Activated CD4-positive, alpha-beta T cell treated with anti-CD3 and anti-CD28 coated beads, Interleukin-2, amount 50 U/mL, for 48 hours (primary cell): ENCODE measurements around the gene LBX1.
A peak's percentile ranks its signal among the peaks of the same experiment; 100 is the strongest.

Experiments used
- DNase-seq, 2 experiments: peaks; one replicate each; pipeline ENCODE4 v3.0.0-alpha.2; 2020

The LBX1 gene

GRCh38 chr10:101241840-101242707 lies 12.8 kb upstream of the LBX1 start:
- DNase-seq = no peak

DNA sequence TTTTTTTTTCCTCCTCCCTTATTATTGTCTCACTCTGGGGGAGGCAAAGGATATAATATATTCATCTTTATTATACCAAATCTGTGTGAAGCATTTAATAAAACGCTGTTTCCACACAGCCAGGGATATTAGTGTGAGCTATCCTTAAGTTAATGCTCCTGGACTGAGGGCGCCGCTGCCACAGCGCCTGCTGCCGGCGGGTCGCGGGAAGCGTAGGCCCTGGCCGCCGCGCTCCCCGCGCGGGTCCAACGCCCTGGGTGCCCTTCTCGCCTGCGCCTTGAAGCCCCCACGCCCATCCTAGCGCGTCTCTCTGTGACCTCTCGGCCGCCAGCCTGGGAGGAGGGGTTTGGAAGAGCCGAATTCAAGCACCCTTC lies 9.5 kb upstream of the LBX1 start:
- DNase-seq = peak in 1 of 2 experiments; percentile 47

GRCh38 chr10:101237982-101238731 lies 8.9 kb upstream of the LBX1 start:
- no peak for DNase-seq

DNA sequence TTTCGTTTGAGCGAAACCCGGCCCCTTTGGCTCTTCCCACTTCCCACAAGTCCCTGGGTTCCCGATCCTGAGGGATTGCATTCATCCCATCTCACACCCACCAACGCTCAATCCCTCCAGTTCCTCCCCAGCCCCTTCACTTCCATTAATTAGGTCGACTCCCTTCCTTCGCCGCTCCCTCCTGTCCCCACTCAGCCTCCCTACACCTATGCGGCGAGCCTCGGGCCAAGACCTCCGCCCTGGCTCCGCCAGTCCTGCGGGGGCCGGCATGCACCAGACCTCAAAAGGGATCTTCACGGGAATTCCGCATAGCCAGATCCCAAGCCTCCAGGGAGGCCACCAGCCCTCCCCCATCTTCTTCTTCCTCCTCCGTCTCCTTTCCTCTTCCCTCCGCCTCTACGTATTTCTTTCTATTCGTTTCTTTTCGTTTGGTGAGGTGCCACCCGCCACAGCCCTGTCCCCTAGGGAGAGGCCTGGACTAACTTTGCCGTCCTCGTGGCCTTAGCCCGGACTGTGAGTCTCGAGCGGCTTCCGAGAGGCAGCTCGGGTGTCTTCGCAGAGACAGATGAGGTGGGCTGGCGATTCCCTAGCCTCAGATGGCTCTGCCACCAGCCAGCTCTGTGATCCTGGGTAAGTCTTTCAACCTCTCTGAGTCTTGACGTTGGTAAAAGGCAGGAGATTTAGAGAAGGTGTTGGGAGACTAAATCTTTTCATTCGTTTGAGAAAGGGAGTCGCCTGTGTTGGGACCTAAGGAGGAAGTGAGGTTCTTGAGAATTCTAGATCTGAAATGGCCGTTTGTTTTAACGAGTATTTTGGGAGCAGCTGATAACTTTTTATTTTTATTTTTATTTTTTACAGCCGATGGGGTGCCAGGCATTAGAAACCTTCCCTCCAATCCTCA lies 8.1 kb upstream of the LBX1 start:
- no peak for DNase-seq

DNA sequence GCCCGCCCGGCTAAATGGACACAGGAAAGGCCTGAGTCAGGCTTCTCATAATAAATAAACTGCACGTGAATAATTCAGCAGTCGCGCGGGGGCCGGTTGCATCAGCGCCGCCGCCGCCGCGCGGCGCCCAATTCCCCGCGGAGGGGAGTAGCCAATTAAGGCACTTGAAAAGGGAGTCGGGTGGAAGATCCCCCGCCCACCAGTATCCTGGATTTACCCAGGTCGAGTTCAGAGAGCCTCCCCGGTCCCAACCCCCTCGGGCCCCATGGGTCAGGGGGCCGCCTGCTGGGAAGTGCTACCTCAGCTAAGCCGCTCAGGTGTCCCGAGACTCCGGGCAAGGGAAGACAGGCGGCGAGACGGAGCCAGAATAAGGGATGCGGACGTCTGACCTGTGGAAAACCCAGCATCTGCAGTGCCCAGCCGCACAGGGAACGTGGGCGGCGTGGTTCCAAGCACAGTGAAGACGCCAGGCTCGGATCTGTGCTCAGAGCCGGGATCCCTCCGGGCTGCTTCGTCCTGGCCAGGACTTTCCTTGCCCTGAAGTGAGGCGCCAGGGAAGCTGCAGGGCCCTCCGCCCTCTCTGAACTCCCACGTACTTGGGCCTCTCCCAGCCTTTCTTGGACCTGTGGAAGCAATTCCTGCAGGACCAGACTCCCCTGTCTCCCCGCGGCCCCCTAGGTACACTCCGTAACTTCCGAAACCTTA lies 7.3 kb upstream of the LBX1 start:
- DNase-seq = no peak

- no peak for DNase-seq
Measured at GRCh38 chr10:101235766-101236165, 6.5 kb upstream of the LBX1 start.

DNA sequence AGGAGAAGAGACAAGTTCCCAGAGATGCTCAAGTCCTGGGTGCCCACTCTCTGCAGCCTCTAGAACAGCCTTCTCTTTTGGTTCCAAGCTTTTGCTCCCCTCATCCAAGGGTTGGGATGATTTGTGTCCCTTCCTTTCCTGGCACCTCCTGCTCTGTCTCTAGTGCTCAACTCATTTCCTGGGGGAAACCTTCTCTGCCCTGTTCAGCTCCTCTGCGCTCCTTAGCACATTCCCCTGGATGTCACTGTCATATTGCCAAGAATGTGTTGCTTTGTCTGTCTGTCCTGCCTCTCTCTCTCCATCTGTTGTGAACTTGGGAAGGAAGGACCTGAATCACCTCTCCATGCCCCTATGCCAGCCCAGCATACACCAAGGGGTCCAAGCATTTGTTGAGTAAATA lies 5.1 kb upstream of the LBX1 start:
- DNase-seq = no peak

- DNase-seq = no peak
Measured at GRCh38 chr10:101233863-101234262, 4.6 kb upstream of the LBX1 start.

- DNase-seq = no peak
Measured at GRCh38 chr10:101233443-101233842, 4.2 kb upstream of the LBX1 start.

GRCh38 chr10:101231912-101232689 lies 2.8 kb upstream of the LBX1 start:
- DNase-seq = no peak

- DNase-seq = no peak
Measured at GRCh38 chr10:101231092-101231491, 1.8 kb upstream of the LBX1 start.

GRCh38 chr10:101230183-101230917 lies 1.1 kb upstream of the LBX1 start:
- no peak for DNase-seq

DNA sequence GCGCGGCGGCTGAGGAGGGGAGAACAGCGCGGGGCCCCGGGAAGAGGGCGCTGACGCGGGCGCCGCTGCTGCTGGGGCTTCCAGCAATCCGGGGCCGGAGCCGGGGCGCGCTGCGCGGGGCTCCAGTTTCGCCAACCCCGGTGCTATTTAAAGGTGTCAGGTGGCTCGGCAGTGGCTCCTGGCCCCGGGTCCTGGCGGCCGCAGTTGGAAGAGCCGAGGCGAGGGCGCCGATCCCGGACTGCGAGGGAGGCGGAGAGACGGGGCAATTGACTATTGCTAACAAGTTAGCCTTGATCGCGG lies 347 bp downstream of the LBX1 start:
- DNase-seq = no peak

DNA sequence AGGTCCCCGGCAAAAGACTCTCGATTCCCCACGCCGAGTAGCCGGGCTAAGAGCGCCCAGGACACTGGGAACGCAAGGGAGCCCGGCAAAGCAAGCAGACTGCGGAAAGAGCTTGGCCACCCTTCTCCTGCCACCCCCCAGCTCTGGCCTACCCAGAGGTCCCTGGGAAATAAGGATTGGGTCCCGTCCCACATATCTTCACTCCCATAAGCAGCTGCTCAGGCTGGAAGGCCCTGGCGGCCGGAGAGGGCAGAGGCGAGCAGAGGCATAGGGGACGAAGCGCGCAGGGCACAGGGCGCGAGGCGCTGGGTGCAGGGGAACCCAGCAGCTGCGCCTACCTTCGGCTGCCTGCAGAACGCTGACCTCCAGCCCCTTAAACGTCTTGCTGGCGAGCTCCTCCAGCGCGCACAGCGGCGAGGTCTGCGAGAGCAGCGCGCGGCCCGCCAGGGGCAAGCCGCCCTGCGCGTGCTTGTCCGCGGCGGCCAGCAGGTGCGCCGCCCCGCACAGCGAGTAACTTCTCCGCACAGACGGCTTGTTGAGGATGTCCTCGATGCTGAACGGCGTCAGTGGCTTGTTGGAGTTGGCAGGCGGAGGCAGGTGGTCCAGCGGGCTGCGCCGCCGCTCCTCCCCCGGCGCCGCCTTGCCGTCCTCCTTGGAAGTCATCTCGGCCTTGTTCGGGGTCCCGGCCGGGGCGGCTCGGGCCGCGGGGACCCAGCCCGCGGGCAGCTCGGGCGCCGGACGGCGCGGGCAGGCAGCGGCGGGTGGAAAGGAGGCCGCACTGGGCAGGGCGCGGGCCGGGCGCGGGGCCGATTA lies 904 bp downstream of the LBX1 start:
- peak in 1 of 2 experiments; percentile 23 for DNase-seq

DNA sequence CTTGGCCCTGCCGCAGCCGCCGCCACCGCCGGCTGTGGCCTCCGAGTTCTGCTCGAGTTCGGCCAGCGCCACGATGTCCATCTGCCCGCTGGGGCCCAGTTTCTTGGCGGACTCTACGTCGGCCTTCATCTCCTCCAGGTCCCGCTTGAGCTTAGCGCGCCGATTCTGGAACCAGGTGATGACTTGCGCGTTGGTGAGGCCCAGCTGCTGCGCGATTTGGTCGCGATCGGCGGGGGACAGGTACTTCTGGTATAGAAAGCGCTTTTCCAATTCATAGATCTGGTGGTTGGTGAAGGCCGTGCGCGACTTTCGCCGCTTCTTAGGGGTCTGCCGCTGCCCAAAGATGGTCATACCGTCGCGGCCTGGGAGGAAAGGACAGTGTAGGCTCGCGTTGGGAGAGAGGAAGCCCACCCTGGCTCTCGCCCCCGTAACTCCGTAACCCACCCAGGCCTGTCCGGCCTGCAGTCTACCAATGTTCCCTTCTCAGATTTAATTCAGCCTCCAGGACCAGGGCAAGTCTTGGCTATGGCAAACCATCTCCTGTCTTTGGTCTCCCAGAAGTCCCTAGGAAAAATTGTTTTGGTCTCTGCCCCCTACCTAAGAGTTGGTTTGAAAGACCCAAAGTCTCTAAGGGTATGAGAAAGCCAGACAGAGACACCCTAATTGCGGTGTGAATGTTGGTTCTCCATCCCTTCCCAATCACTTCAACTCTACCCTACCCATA lies 1.7 kb downstream of the LBX1 start:
- peak in 1 of 2 experiments; percentile 35 for DNase-seq

GRCh38 chr10:101226491-101227428 lies 2.5 kb downstream of the LBX1 start:
- peak in 1 of 2 experiments; percentile 39 for DNase-seq

- DNase-seq = no peak
Measured at GRCh38 chr10:101225846-101226421, 3.3 kb downstream of the LBX1 start.
